H1 (cell line): ENCODE measurements around the gene PLCB4. TPM values are rescaled to one million over a fixed set of nuclear protein-coding genes. Genes with fewer than 3 reads are reported as not detected.

Experiments
- CTCF ChIA-PET: fragments of 300-600 bp; sonication (Branson Sonifier 250); formaldehyde crosslinking; loops from one replicate; lab custom pipeline; 2021; ENCODE audit not compliant: partially characterized antibody; lab: Charles Lee
- POLR2A ChIA-PET: fragments of 300-600 bp; sonication (Branson Sonifier 250); formaldehyde crosslinking; loops from one replicate; lab custom pipeline; 2021; ENCODE audit warnings: inconsistent platforms; ENCODE audit not compliant: partially characterized antibody; lab: Charles Lee
- DNase-seq, 2 experiments: peaks; one replicate each; pipeline versions ENCODE4 v3.0.0 to v3.0.0-alpha.2; 2010 to 2022; ENCODE audit warnings: low spot score in 2 of 2, low read depth in 1 of 2, mixed read lengths in 1 of 2
- FAIRE-seq: peaks from 2 replicates; lab custom pipeline; 2011; peaks lifted over from hg19 to GRCh38; lab: Jason Lieb, UNC
- H2AFZ ChIP-seq: 2 replicates; pipeline ENCODE4 v1.8.1; 2012; ENCODE audit warnings: low read length, inconsistent platforms
- H2AK5ac ChIP-seq: 2 replicates; pipeline ENCODE4 v1.6.1; 2013; ENCODE audit warnings: low read depth, low read length
- H2BK120ac ChIP-seq: replicated peaks from 2 replicates; pipeline ENCODE3; 2013; ENCODE audit warnings: low read depth, low read length, inconsistent platforms
- H2BK12ac ChIP-seq: 2 replicates; pipeline ENCODE4 v1.6.1; 2013; ENCODE audit warnings: low read depth, low read length
- H2BK15ac ChIP-seq: 2 replicates; pipeline ENCODE4 v1.6.1; 2013; ENCODE audit warnings: low read length
- H2BK20ac ChIP-seq: 2 replicates; pipeline ENCODE4 v1.6.1; 2013; ENCODE audit warnings: low read length
- H2BK5ac ChIP-seq: 2 replicates; pipeline ENCODE4 v1.6.1; 2013; ENCODE audit warnings: low read depth, low read length
- H3K14ac ChIP-seq: 2 replicates; pipeline ENCODE4 v1.6.1; 2013; ENCODE audit warnings: inconsistent platforms; ENCODE audit not compliant: insufficient read length
- H3K18ac ChIP-seq: 2 replicates; pipeline ENCODE4 v1.6.1; 2013; ENCODE audit warnings: low read length; ENCODE audit errors: extremely low read depth
- H3K23ac ChIP-seq: 2 replicates; pipeline ENCODE4 v1.6.1; 2013; ENCODE audit warnings: inconsistent platforms; ENCODE audit not compliant: insufficient read length
- H3K23me2 ChIP-seq: 2 replicates; pipeline ENCODE4 v1.6.1; 2013; ENCODE audit warnings: low read depth, low read length
- H3K27ac ChIP-seq: 2 replicates; pipeline ENCODE4 v1.6.1; 2011; ENCODE audit warnings: low read depth, low read length, inconsistent platforms
- H3K27me3 ChIP-seq, 4 experiments: replicated peaks in 1 of 4; 1 replicate in 1 of 4; 2 replicates in 3 of 4; pipeline versions ENCODE4 v1.6.1 to v1.8.1; 2011 to 2013; ENCODE audit warnings: low read length in 3 of 4, mild to moderate bottlenecking in 3 of 4, inconsistent platforms in 2 of 4, mixed read lengths in 2 of 4, moderate library complexity in 1 of 4; ENCODE audit not compliant: control insufficient read depth in 3 of 4, insufficient read depth in 3 of 4; ENCODE audit errors: extremely low read depth in 1 of 4
- H3K36me3 ChIP-seq, 4 experiments: 2 replicates each; pipeline versions ENCODE4 v1.6.1 to v1.8.1; 2011 to 2013; ENCODE audit warnings: mild to moderate bottlenecking in 4 of 4, low read length in 3 of 4, moderate library complexity in 2 of 4, control low read depth in 1 of 4, inconsistent platforms in 1 of 4; ENCODE audit not compliant: insufficient read depth in 4 of 4, control insufficient read depth in 2 of 4
- H3K4ac ChIP-seq: replicated peaks from 2 replicates; pipeline ENCODE3; 2013; ENCODE audit warnings: low read length, low read depth, mixed read lengths, inconsistent platforms; ENCODE audit not compliant: insufficient read length
- H3K4me1 ChIP-seq, 4 experiments: replicated peaks in 1 of 4; 1 replicate in 1 of 4; 2 replicates in 3 of 4; pipeline versions ENCODE4 v1.6.1 to v1.8.1; 2011 to 2013; ENCODE audit warnings: low read length in 3 of 4, inconsistent platforms in 2 of 4, mixed read lengths in 1 of 4; ENCODE audit not compliant: insufficient read depth in 4 of 4, control insufficient read depth in 3 of 4
- H3K4me2 ChIP-seq, 2 experiments: 2 replicates each; pipeline versions ENCODE4 v1.6.1 to v1.8.1; 2011 to 2013; ENCODE audit warnings: low read depth in 2 of 2, low read length in 2 of 2, control low read depth in 1 of 2, inconsistent platforms in 1 of 2, mild to moderate bottlenecking in 1 of 2; ENCODE audit not compliant: insufficient read depth in 1 of 2
- H3K4me3 ChIP-seq, 4 experiments: fragments of 200-600, 300-600 bp in 1 of 4; sonication (generic), shearing (Covaris generic), sonication (Bioruptor Twin) in 1 of 4; 2 replicates each; pipeline versions ENCODE4 v1.5.1 to v1.8.1; 2011 to 2016; ENCODE audit warnings: low read length in 4 of 4, low read depth in 3 of 4, control low read depth in 2 of 4, inconsistent platforms in 2 of 4, mild to moderate bottlenecking in 2 of 4, mixed read lengths in 1 of 4, moderate library complexity in 1 of 4; ENCODE audit not compliant: insufficient read depth in 2 of 4; ENCODE audit errors: extremely low read depth in 1 of 4
- H3K56ac ChIP-seq: replicated peaks from 2 replicates; pipeline ENCODE3; 2013; ENCODE audit warnings: low read depth, mild to moderate bottlenecking, mixed read lengths, low read length, inconsistent platforms; ENCODE audit not compliant: insufficient read length
- H3K79me1 ChIP-seq: 2 replicates; pipeline ENCODE4 v1.6.1; 2013; ENCODE audit warnings: low read depth, low read length, control low read depth
- H3K79me2 ChIP-seq, 2 experiments: 2 replicates each; pipeline versions ENCODE4 v1.6.1 to v1.8.1; 2012 to 2013; ENCODE audit warnings: low read length in 2 of 2, mild to moderate bottlenecking in 2 of 2, inconsistent platforms in 1 of 2; ENCODE audit not compliant: insufficient read depth in 2 of 2, control insufficient read depth in 1 of 2
- H3K9ac ChIP-seq, 4 experiments: replicated peaks in 1 of 4; 1 replicate in 1 of 4; 2 replicates in 3 of 4; pipeline versions ENCODE4 v1.6.1 to v1.8.1; 2011 to 2013; ENCODE audit warnings: low read depth in 3 of 4, low read length in 3 of 4, control low read depth in 2 of 4, mild to moderate bottlenecking in 2 of 4, moderate library complexity in 2 of 4, inconsistent platforms in 1 of 4; ENCODE audit errors: extremely low read depth in 1 of 4
- H3K9me3 ChIP-seq, 2 experiments: 2 replicates each; pipeline versions ENCODE4 v1.6.1 to v1.8.1; 2012 to 2013; ENCODE audit warnings: mild to moderate bottlenecking in 2 of 2, moderate library complexity in 2 of 2, control low read depth in 1 of 2, inconsistent platforms in 1 of 2, low read depth in 1 of 2, low read length in 1 of 2, mixed read lengths in 1 of 2; ENCODE audit not compliant: insufficient read depth in 2 of 2
- H4K20me1 ChIP-seq, 2 experiments: replicated peaks in 1 of 2; 2 replicates each; pipeline versions ENCODE3 to v1.8.1; 2011 to 2013; ENCODE audit warnings: inconsistent platforms in 2 of 2, low read length in 2 of 2, mild to moderate bottlenecking in 1 of 2; ENCODE audit not compliant: insufficient read depth in 2 of 2, control insufficient read depth in 1 of 2
- H4K5ac ChIP-seq: 2 replicates; pipeline ENCODE4 v1.6.1; 2013; ENCODE audit warnings: low read length, low read depth, mixed read lengths, inconsistent platforms; ENCODE audit not compliant: insufficient read length
- H4K8ac ChIP-seq: 2 replicates; pipeline ENCODE4 v1.8.0; 2013; ENCODE audit warnings: mild to moderate bottlenecking, moderate library complexity, low read length, inconsistent platforms; ENCODE audit not compliant: insufficient read depth; ENCODE audit errors: extremely low read depth
- H4K91ac ChIP-seq: replicated peaks from 2 replicates; pipeline ENCODE3; 2013; ENCODE audit warnings: low read length, mixed read lengths, inconsistent platforms; ENCODE audit not compliant: insufficient read length
- CBX5 ChIP-seq: fragments of 300-800, 300-1000 bp; sonication (generic); IDR thresholded peaks from 2 replicates; pipeline ENCODE4 v1.7.1; 2016; ENCODE audit warnings: antibody characterized with exemption, low read length, low read depth
- MAFK ChIP-seq: IDR thresholded peaks from 2 replicates; pipeline ENCODE4 v1.6.1; 2012; ENCODE audit warnings: low read depth, mild to moderate bottlenecking, improper control_type of control experiment, low read length
- POLR2A ChIP-seq, 2 experiments: IDR thresholded peaks; 1 replicate in 1 of 2; 2 replicates in 1 of 2; pipeline ENCODE4 v1.6.1; 2011; ENCODE audit warnings: low read depth in 2 of 2, low read length in 2 of 2, mild to moderate bottlenecking in 2 of 2; ENCODE audit errors: control extremely low read depth in 1 of 2
- RAD21 ChIP-seq, 2 experiments: IDR thresholded peaks in 1 of 2; conservative IDR thresholded peaks in 1 of 2; 2 replicates each; pipeline ENCODE4 v1.6.1; 2011; ENCODE audit warnings: low read depth in 2 of 2, low read length in 2 of 2, improper control_type of control experiment in 1 of 2, inconsistent platforms in 1 of 2, mild to moderate bottlenecking in 1 of 2, moderate library complexity in 1 of 2
- SP4 ChIP-seq: IDR thresholded peaks from 2 replicates; pipeline ENCODE4 v1.6.1; 2012; ENCODE audit warnings: low read length, inconsistent platforms
- SRF ChIP-seq: IDR thresholded peaks from 2 replicates; pipeline ENCODE4 v1.6.1; 2011; ENCODE audit warnings: mild to moderate bottlenecking, low read depth, low read length, moderate library complexity
- TAF1 ChIP-seq: IDR thresholded peaks from 2 replicates; pipeline ENCODE4 v1.6.1; 2011; ENCODE audit warnings: mild to moderate bottlenecking, low read depth, low read length
- WGBS, 2 experiments: shearing (Covaris generic) in 1 of 2; methylation state at CpG; one replicate each; pipeline versions ENCODE4 v1.1.6 to v1.1.7; 2013 to 2015; ENCODE audit warnings: low lambda C conversion rate in 2 of 2, mixed read lengths in 2 of 2, inconsistent platforms in 1 of 2, low coverage in 1 of 2, missing lambda C conversion rate in 1 of 2; ENCODE audit not compliant: insufficient replicate concordance in 2 of 2, insufficient coverage in 1 of 2, insufficient read length in 1 of 2; ENCODE audit errors: extremely low coverage in 1 of 2, missing lambda C conversion rate in 1 of 2; 5-methylcytosine and 5-hydroxymethylcytosine counted together
- polyA plus RNA-seq, 7 experiments: library from polyadenylated mRNA; depleted of rRNA in 3 of 7; stranded (reverse) in 5 of 7; unstranded in 2 of 7; fragments of >200 nt in 5 of 7; fragments of 200-250 nt in 2 of 7; gene quantifications; 1 replicate in 5 of 7; 2 replicates in 1 of 7; 4 replicates in 1 of 7; pipeline versions ENCODE4 v1.2.1 to v1.2.3, GENCODE V29; 2011 to 2013; ENCODE audit warnings: missing spikeins in 2 of 7, mixed read lengths in 2 of 7
- total RNA-seq: library from RNA; stranded (reverse); fragmentation: NEBNext Ultra II Directional; extraction: Animal tissue kit (Norgen Biotek cat#: 25700); gene quantifications from 2 replicates; pipeline ENCODE4 v1.2.1, GENCODE V29; 2021
- TF ChIP-seq, protein P1 (sequence below), 3 experiments: IDR thresholded peaks; 1 replicate in 2 of 3; 2 replicates in 1 of 3; pipeline versions ENCODE4 v1.5.1 to v1.6.1; 2011; ENCODE audit warnings: low read length in 3 of 3, mild to moderate bottlenecking in 3 of 3, inconsistent platforms in 2 of 3, low read depth in 1 of 3, moderate library complexity in 1 of 3; ENCODE audit not compliant: insufficient read depth in 1 of 3; ENCODE audit errors: control extremely low read depth in 1 of 3

The PLCB4 gene
- total and polyA plus RNA-seq, 2 of the 8 experiments (the other 6 are each of a cell fraction or from before 2014, with no cell fraction given), result 3.2 to 14.1 TPM

DNA sequence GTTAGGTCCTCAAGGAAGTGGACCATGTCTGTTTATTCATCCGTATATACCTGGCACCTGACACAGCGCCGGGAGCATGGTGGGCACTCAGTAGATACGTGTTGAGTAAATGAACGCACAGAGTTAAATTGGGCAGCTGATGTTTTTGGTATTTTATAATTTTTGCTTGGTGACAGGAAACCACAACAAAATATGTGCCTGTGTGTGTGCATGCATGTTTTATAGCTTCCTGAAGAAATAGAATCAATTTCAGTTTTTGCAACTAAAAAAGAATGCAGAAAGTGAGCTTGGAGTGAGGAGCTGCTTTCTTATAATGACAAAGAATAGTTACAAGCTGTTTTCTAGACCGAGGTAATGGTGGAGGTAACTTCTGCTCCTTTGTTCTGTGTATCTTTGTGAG is 91.4 kb downstream of the PLCB4 start:
- Histone ChIP-seq H3K4me1 (peaks cover 0 to 8% (median 7%) of the 10 kb centered on the region in 4 experiments; a peak in 4 of 7 replicates), H3K4ac (no peak overlapping the region), H3K14ac (no peak overlapping the region), H3K56ac (no peak overlapping the region), H2AK5ac (no peak overlapping the region), H3K36me3 (no peaks in the 10 kb centered on the region), H4K91ac (no peak overlapping the region), H3K9ac (no peak overlapping the region), H3K79me1 (no peaks in the 10 kb centered on the region), H3K27ac (no peak overlapping the region), H2BK12ac (no peak overlapping the region), H3K18ac (no peak overlapping the region), H4K20me1 (no peaks in the 10 kb centered on the region), H4K8ac (no peak overlapping the region), H2BK15ac (no peak overlapping the region), H3K23me2 (no peaks in the 10 kb centered on the region), H3K27me3 (no peaks in the 10 kb centered on the region), H2BK120ac (no peak overlapping the region), H2BK20ac (no peak overlapping the region), H4K5ac (no peak overlapping the region), H3K79me2 (peaks cover 0 to 3% of the 10 kb centered on the region in 2 experiments; a peak in 1 of 4 replicates), H3K4me3 (no peak overlapping the region), H2BK5ac (no peak overlapping the region), H2AFZ (no peak overlapping the region), H3K4me2 (no peak overlapping the region), H3K23ac (no peak overlapping the region), H3K9me3 (no peaks in the 10 kb centered on the region)
- TF ChIP-seq RAD21 (IDR thresholded peaks at IDR 0.05 in 1 of 2, conservative IDR thresholded peaks at IDR 0.05 in 1 of 2; ENCODE audit: low read depth in 2 of 2, low read length in 2 of 2) (no peak), MAFK (no peak), POLR2A (IDR thresholded peaks at IDR 0.05; ENCODE audit: control extremely low read depth in 1 of 2, low read depth in 2 of 2, low read length in 2 of 2) (no peak), CBX5 (no peak), SRF (no peak), SP4 (no peak), TAF1 (no peak)
- TF ChIP-seq, protein P1, sequence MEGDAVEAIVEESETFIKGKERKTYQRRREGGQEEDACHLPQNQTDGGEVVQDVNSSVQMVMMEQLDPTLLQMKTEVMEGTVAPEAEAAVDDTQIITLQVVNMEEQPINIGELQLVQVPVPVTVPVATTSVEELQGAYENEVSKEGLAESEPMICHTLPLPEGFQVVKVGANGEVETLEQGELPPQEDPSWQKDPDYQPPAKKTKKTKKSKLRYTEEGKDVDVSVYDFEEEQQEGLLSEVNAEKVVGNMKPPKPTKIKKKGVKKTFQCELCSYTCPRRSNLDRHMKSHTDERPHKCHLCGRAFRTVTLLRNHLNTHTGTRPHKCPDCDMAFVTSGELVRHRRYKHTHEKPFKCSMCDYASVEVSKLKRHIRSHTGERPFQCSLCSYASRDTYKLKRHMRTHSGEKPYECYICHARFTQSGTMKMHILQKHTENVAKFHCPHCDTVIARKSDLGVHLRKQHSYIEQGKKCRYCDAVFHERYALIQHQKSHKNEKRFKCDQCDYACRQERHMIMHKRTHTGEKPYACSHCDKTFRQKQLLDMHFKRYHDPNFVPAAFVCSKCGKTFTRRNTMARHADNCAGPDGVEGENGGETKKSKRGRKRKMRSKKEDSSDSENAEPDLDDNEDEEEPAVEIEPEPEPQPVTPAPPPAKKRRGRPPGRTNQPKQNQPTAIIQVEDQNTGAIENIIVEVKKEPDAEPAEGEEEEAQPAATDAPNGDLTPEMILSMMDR (IDR thresholded peaks at IDR 0.05; ENCODE audit: control extremely low read depth in 1 of 3, insufficient read depth in 1 of 3, low read depth in 1 of 3, low read length in 3 of 3), result no peak
- 81% methylated on average over 6 of the region's 6 CpGs; no CpG with 5 or more reads in 1 of the 2 experiments for WGBS, 2 experiments
- FAIRE-seq (no peak), DNase-seq (no peak)
- CTCF ChIA-PET, result interaction anchor here (0.7 to 1.3 kb wide), 5 partner anchors 8 to 401 kb away, joined by 3 to 7 read pairs (median 3); no protein-coding TSS in a partner anchor
- POLR2A ChIA-PET, result no interaction called here
